GM23248 (cell line): ENCODE data around the gene CNIH2.

Experiments
- EZH2 ChIP-seq: fragments of 200-600 bp; sonication (generic); IDR thresholded peaks from 2 replicates; pipeline ENCODE4 v1.6.1; 2018; ENCODE audit warnings: antibody characterized with exemption, mild to moderate bottlenecking; ENCODE audit not compliant: insufficient read depth, poor library complexity, severe bottlenecking
- EZH2phosphoT487 ChIP-seq: fragments of 200-600 bp; sonication (generic); IDR thresholded peaks from 2 replicates; pipeline ENCODE4 v1.6.1; 2018; ENCODE audit warnings: antibody characterized with exemption, moderate library complexity, mild to moderate bottlenecking, low read depth; ENCODE audit not compliant: insufficient read depth

GRCh38 chr11:66268244-66268951 is 9.6 kb upstream of the CNIH2 start, which contains the start of gene RAB1B:
- TF ChIP-seq EZH2phosphoT487 (no peak), EZH2 (no peak)
